GM20431 (cell line): ENCODE results near the gene CFAP45.

Experiments
- in situ Hi-C: fragments of 300-500 bp; cut with MseI, MboI; formaldehyde crosslinking; loops from one replicate; pipeline ENCODE4 v1.15.0; 2020; ENCODE audit warnings: low sequenced_read_pairs; ENCODE audit not compliant: unreplicated experiment

The CFAP45 gene

DNA sequence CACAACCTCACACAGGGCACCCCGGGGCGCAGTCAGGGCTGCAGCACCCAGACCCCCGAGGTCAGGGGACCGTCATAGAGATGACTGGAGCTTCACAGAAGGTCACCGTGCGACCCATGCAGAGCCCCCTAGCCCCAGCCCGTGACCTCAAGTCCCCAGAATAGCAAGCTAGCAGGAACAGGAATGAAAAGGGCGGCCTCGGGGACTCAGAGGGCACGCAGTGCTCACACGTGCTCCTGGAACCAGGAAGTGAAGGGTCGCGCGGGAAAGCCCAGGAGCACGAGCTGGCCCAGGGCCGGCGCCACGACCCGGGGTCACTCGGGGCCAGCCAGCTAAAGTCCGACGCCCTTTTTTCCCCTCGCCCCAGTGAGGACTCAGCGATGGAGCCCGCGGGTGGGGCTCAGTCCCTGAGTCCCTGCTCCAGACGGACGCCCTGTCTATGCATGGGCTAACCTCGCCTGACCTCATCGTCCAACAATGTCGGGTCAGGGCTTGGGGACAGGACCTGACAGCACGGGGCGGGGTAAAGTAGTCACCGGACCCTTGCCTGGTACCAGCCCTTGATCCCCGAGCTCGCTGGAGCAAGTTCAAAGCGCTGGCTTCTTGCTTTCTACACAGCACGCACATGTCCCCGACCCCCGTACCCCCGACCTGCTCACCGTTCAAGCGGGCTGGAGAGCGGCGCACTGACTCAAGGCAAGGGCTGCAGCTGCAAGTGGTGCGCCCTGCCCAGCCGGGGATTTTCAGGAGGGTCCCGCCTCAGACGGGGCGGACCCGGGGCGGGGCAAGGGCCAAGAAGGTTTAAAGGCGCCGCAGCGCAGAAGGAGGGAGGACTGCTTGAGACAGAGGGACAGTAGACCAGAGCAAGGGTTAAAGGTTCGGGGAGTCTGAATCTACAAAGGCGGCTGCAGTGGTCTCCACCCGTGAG, 25.1 kb upstream of the CFAP45 start, which contains the start of gene TAGLN2:
TSS of gene TAGLN2 (minus strand) at position 717 of the 928 bp plus-strand sequence. CDS start 4,998 bp downstream, outside the sequence.
- in situ Hi-C loops, result no loop called here

DNA sequence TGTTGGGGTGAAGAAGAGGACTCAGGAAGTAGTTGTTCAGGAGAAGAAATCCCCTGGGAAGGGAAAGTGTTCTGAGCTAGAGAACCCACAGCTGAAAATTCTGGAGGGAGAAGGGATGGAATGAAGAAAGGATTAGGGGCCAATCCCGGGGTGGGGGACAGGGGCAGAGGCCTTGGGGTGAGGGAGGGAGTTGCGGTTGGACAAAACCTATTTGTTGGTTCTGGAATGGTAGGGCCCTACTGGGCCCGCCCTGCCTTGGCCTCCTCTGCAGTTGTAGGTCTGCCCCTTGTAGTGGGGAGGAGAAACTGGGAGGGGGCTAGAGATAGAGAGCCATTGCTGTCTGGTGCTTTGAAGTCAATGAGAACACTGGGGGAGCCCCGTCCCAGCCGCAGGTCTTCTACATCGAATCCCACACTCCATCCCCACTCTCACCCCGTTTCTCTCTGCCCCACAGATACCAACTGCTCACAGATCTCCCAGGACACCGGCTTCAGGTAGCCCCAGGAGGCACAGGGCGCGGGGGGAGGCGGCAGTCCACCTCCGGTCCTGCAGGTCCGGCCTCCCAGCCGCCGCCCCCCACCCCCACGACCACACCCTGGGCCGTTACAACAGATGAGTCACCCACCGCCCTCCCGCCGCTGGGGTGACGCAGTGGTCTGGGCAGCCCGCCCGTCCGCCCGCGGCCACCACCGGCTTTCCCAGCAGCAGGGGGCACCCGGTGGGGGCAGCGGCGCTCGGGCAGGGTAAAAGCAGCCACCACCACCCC, 24.2 kb upstream of the CFAP45 start:
- in situ Hi-C loops, result no loop called here

DNA sequence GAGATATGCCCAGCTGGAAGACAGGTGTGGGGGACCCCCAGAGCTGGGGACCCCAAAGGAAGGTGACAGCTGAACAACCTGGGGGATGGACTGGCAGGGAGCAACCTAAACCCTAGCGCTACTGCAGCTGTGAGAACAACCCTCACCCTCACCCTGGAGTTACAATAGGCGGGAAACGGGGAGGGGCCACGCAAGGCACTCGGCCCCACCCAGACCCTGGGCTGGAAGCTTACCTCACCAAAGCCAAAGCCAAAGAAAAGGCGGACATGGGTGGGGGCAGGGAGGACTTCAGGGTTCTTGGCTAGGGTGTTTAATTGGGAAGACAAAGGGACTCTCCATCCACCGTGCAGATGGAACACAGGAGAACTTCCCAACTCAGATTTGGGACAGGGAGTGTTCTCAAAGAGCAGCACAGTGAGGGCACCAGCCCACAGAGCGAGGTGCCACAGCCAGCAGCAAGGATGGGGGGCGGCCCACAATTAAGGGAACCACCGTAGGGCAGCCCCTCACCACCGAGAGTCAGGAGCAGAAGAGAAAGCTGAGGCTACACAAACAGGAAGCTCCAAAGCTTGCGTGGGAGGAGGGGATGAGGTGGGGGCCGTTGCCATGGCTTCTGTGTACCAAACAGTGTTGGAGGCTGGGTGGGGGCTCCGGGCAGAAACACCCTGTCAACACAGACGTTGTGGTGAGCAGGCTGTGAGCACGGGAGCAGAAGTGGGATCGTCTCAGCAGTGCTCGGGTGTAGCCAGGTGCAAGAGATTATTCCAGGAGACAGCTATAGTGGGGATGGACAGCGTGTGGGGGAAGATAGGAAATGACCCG, 23.4 kb upstream of the CFAP45 start:
- in situ Hi-C loops, result no loop called here

DNA sequence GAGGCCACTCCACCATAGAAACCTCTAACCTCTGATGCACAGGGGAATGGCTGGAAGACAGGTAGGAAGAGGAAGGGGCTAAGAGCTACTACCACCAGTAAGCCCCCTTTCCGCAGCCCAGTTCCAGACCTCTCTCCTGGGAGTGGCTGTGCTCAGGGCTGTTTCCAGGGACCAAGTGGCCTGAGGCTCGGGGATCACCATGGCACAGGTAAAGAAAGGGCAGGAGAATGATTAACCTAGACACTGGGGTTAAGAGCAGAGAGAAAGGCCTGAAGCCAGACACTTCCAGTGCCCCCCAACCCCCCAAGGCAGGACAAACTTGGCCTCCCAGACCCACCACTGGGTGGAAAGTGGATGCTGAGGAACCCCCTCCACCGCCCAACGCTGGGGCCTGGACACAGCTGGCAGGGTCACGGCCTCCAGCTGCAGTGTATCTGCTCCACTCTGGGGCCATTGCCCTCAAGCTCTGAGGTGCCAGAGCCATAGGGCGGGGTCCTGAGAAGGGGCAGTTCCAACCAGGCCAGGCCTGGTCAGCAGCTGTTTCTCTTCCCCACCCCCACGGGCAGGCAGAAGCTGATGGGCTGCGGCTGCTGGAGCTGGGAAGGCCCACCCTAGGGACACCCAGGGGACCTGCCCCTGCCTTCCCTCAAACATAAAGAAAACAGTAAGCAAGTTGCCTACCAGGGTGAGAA, 22.7 kb upstream of the CFAP45 start:
- in situ Hi-C loops, result no loop called here

DNA sequence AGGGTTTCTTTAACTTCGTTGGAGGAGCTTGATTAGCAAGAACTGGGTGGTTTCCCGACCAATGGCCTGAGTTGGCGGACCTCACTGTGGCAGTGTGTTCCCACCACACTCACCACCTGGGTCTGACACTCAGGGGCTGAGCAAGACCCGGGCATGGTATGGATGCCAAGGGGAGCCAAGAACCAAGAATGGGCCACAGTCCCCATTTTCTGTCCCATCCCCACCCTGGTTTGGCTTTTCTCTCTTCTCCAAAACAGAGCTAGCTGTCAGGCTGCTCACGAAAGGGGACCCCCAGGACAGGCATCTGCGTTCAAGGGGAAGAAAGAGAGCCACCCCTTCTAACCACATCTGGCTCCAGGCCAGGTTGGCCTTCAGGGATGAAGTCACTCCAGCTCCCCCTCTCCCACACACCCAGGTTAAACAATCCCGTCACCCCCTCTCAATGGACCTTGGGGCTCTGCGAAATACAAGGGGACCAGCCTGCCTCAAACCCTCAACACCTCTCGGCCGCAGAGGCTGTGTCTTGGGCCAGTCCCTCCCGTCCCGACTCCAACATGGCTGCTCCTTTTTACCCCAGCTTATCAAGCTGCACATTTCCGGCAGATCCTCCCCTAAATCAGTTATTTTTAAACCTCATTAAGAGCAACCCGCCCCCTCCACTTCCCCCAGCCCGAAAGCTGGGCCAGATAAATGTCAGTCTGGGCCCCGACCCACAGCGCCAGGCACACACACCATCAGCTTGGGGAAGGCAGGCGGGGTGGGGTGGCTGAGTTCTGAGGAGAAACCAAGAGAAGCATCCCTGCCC, 21.9 kb upstream of the CFAP45 start:
- in situ Hi-C loops, result no loop called here

DNA sequence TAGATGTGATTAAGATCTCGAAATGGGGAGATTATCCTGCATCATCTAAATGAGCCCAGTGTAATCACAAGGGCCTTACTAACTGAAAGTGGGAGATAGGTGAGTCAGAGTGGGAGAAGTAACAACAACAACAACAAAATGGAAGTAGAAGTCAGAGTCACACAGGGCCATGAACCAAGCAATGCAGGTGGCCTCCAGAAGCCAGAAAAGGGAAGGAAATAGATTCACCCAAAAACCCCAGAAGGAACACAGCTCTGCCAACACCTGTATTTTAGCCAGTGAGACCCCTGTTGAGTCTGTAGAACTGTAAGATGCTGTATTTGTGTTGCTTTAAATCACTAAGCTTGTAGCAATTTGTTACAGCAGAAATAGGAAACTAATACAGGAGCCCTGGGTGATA, 21.3 kb upstream of the CFAP45 start:
- in situ Hi-C loops, result no loop called here

DNA sequence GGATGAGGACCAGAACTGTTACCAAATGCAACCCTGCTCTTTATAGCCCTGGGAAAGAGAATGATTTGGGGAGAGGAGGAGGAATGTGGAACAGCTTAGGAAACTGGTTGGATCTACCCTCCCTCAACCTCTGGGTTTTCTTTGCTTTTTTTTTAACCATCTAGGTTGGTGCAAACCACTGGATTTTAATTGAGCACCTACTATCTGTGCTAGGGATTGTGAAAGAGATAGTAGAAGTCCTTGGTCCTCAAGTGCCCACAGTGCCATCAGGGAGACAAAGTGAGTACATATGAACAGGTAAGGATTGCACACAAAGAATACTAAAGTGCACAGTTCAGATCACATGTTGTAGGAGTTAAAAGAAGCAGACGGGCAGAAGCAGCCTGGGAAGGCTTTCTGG, 20.7 kb upstream of the CFAP45 start:
- in situ Hi-C loops, result no loop called here

DNA sequence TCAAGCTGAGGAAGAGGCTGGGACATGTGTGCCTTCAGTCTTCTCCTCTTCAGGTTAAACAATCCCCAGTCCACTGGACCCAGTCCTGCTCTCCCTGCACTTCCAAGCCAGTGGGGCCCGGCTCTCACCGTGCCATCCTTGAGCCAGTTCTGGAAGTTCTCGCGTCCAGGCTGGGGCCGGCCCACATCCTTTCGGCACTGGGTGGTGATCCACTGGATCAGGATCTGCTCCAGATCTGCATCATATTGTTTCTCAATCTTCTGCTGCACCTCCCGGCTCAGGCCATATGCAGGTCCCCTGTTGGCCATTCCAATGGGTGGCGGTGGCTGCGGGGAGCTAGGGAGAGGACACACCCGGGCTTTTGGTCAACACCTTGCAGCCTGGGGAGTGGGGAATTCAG, 20.2 kb upstream of the CFAP45 start:
- in situ Hi-C loops, result no loop called here

DNA sequence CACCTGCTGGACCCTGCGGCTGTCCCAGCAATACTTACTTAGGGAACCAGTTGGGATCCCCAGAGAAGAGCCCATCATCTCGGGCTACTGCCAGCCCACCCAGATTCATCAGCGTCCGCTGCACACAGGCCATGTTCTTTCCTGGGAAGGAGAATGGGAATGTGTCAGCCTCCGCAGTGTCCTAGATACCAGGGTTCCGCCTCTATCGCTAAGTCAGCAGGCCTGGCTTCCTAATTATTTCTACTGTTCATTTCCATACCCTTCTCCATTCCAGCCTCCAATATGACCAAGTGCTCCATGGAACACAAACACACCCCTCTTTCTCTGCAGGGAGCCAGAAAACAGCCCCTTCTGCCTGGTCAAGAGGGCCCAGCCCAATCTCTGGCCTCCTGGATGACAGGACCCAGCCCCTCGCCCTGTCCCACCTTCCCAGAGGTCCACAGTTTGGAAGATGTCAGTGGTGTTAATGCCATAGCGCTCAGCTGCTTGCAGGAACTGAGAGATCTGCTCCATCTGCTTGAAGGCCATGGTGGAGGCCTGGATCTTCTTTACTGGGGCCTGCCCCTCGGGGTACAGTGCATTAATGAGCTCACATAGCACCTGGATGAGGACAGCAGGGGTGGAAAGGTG, 19.4 kb upstream of the CFAP45 start:
- in situ Hi-C loops, result no loop called here

DNA sequence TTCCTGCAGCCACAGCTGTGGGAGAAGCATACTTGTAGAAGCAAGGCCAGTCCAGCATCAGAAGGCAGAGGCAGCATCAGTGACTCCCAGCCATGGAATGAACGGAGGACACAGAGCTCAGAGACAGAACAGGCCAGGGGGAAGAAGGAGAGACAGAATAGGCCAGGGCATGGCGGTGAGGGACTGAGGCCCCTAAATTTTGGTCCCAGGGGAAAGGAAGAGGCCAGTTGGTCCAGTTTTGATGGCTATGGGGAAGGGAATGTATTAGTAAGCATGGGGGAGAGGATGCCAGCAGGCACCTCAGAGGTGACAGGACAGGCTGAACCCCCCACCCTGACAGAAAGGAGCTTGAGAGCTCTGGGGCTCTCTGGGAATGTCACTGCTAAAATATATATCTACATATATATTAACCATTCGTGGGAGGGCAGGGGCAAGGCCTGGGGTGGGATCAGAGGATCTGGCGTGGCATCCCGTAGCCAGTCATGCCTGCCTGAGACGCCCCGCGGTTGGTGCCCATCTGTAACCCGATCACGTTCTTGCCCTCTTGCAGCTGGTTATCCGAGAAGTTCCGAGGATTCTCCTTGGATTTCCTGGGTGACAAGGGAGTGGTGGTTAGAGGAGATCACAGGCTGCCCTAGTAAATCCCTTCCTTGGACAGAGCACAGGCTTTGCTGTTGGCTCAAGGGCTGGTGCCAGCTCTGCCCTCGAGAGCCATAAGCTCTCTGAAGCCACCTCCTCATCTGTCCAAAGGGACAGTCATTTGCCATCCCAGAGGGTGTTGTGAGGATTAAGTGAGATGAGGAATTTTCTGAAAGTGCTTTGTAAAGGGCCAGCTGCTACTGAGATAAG, 18.6 kb upstream of the CFAP45 start:
- in situ Hi-C loops, result no loop called here

DNA sequence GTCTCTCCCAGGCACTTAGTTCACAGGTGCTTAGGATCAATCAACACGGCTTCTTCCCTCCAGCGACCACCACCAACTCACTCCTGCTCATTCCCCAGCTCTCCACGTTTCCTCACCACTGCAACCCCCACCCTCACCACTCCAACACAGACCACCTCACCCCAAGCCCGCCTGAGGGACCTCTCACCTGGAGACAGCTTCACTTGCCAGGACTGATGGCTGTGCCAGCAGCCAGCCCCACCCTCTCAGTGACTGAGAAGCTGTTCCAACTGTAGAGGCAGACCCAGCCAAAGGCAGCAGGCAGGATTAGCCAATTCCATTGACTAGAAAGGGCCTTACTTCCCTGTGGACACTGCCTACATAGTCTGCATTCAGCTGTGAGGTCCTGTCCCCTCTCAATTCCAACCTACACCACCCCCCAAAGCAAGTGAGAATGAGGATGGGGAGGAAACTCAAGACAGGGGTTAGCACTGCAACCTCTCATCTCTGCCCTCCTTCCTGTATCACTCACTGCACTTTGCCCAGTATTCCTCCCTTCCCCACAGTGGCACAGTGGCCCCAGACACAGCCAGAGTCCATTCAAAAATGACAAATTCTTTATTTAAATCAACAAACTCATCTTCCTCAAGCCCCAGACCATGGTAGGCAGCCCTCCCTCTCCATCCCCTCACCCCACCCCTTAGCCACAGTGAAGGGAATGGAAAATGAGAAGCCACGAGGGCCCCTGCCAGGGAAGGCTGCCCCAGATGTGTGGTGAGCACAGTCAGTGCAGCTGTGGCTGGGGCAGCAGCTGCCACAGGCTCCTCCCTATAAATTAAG, 17.8 kb upstream of the CFAP45 start:
- in situ Hi-C loops, result no loop called here

DNA sequence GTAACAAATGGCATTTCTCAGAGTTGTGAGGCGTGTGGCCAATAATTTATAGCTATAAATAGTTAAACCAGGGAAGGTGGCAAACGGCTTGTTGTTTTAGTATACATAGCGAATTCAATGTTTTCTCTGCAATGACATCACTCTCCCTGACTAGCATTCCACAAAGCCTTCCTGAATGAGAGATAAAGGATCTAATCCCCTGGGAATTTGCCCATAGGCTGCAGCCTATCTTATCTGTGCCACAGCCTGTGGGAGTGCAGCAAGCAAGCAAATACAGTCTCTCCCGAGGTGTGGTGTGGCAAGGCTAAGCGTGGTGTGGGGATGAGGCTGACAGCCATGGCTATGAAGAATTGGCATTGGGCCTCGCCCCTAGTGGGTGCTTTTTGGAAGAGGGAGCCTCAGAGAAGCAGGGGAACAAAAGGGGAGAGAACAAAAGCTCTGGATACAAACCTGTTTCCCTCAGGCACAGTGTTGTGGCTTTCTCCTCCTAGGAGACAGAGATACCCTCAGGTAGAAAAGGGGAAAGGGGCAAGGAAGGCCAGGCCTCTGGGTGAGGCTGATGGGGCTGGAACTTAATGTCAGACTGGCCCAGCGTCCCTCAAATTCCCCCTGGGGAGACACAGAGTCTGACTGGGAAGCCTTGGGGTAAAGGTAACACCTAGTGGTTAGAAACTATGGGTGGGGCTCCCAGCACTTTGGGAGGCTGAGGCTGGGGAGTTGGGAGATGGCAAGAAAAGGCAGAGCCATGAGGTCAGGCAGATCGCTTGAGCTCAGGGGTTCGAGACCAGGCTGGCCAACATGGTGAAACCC, 16.5 kb upstream of the CFAP45 start:
- in situ Hi-C loops, result no loop called here

DNA sequence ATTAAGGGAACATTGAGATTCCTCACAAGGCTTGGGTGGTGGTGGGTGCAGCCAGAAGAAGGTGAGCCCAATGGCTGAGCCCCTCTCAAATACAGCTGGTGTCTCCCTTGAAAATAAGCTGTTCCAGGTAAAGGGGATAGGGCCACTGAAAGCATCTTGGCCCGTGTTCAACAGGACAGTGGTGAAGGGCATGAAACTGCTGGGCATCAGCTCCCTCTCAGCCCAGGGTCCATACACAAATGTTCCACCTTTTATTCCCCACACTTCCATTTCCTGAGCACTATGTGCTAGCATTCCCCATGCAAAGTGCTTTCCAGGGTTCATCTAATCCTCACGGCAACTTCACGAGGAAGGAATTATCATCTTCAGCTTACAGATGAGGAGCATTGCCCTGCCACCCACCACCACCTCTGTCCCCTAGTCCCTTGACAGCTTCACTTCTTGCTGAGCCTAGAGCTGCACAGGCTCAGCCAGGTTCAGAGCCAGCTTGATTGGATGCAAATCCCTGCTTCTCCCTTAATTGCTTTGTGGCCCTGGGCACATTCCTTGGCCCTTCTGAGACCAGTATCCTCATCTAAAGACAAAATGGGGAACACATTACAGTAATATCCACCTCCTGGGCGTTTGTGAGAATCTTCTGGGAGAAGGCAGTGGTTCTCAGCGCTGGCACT, 15.7 kb upstream of the CFAP45 start:
- in situ Hi-C loops, result no loop called here

DNA sequence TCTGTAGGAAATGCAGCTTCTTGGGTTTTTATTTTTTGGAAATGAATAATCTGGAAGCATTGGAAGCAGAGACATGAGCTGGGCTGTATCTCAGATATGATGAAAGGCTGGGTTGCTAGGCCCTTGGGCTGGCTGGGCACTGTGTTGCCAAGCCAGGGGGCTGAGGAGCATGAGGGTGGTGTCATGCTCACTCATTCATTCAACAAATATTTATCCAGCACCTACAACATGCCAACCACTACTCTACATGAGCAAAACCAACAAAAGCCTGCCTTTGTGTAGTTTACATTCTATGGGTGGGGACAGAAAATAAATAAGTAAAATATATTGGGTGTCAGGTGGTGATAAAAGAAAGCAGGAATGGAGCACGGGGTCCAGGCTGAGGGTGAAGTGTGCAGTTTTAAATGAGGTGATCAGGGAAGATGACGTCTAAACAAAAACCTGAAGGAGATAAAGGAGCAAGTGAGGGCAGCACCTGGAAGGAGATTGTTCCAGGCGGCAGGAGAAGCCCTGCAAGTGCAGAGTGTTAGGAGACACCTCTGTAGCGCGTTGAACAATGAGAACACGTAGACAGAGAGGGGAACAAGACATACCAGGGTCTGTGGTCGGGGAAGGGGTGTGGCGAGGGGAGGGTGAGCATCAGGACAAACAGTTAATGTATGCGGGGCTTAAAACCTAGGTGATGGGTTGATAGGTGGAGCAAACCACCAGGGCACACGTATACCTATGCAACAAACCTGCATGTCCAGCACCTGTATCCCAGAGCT, 14.5 kb upstream of the CFAP45 start:
- in situ Hi-C loops, result no loop called here
